ENCODE measurements around the gene TNK2. TPM values are rescaled to one million over a fixed set of nuclear protein-coding genes. Genes with fewer than 3 reads are reported as not detected.

TNK2 gene
- total RNA-seq, 4 donors from 2014 or later = 40.5 to 54.0 (median 49.3) TPM

- Histone ChIP-seq H3K4me1 (no peaks in the 10 kb centered on the region), H3K9me3 (no peaks in the 10 kb centered on the region), H3K36me3 (no peaks in the 10 kb centered on the region), H3K27ac (no peak overlapping the region), H3K4me3 (no peak overlapping the region), H3K27me3 (peaks cover 4 to 11% (median 6%) of the 10 kb centered on the region in 3 donors)
- TF ChIP-seq CTCF (IDR thresholded peaks at IDR 0.05 in 4 of 5, conservative IDR thresholded peaks at IDR 0.05 in 1 of 5) (no peak), POLR2A (IDR thresholded peaks at IDR 0.05) (no peak)
- ATAC-seq (no peak), DNase-seq (no peak)
- in situ Hi-C loops (cut with MboI; ENCODE audit: low sequenced_read_pairs in 4 of 4) (no loop called here), intact Hi-C loops (cut with DNase I; ENCODE audit: low total_unique reads) (no loop called here)
Measured at GRCh38 chr3:195815169-195815771, 93.1 kb downstream of the TNK2 start.

- DNase-seq = no peak
- Histone ChIP-seq H3K36me3 (no peaks in the 10 kb centered on the region), H3K27ac (no peak overlapping the region), H3K4me1 (peaks cover 0 to 3% of the 10 kb centered on the region in 2 donors), H3K9me3 (no peaks in the 10 kb centered on the region), H3K27me3 (peaks cover 6 to 11% (median 8%) of the 10 kb centered on the region in 3 donors), H3K4me3 (no peak overlapping the region)
- ATAC-seq = no peak
- intact Hi-C loops (cut with DNase I; ENCODE audit: low total_unique reads) = no loop called here
- TF ChIP-seq POLR2A (IDR thresholded peaks at IDR 0.05) (no peak), CTCF (IDR thresholded peaks at IDR 0.05 in 4 of 5, conservative IDR thresholded peaks at IDR 0.05 in 1 of 5) (no peak)
- in situ Hi-C loops (cut with MboI; ENCODE audit: low sequenced_read_pairs in 4 of 4) = no loop called here
Measured at GRCh38 chr3:195813916-195814640, 94.3 kb downstream of the TNK2 start.

Small RNAs within 50 kb of the gene (microRNA-seq; reads per million reads assigned to microRNA genes)
- gene MIR6829 (ENCODE audit: borderline replicate concordance in 2 of 2) = 0 reads per million in 2 donors

Other genes starting within 250 kb of the TNK2 start
- 1 to 10 TPM; 1.5 to 7.0 (median 3.2) TPM for gene MUC20, start 187.6 kb downstream of the TNK2 start, total RNA-seq
- under 1 TPM in 1 of 4 donors, not detected in 3; 0.27 TPM for gene MUC4, start 96.6 kb downstream of the TNK2 start, total RNA-seq
- 100 to 1,000 TPM in 1 of 4 donors, 10 to 100 TPM in 3; 23.1 to 162 (median 56.3) TPM for gene TFRC, start 173.5 kb upstream of the TNK2 start, total RNA-seq

Data from gastrocnemius medialis (tissue), 4 donors.